ENCODE data around the gene WDR27. TPM values are rescaled to one million over a fixed set of nuclear protein-coding genes. Genes with fewer than 3 reads are reported as not detected.

The WDR27 gene
- total RNA-seq, 2 experiments from 2014 or later: 77.2 to 108 TPM

- peaks cover 3% of the 10 kb centered on the region for H3K36me3 ChIP-seq (ENCODE audit: insufficient read depth, low read length)
- no peak overlapping the region for H2AFZ ChIP-seq (ENCODE audit: low read length)
- CTCF ChIA-PET (ENCODE audit: unreplicated experiment): no interaction called here
- no peaks in the 10 kb centered on the region for H3K4me1 ChIP-seq (ENCODE audit: insufficient read depth, low read length, poor library complexity, severe bottlenecking)
- no peak for TF ChIP-seq CTCF (conservative IDR thresholded peaks at IDR 0.05; ENCODE audit: low read length)
- no peak for TF ChIP-seq EZH2phosphoT487 (IDR thresholded peaks at IDR 0.05; ENCODE audit: borderline replicate concordance, low read depth, low read length)
- H3K27ac ChIP-seq (ENCODE audit: low read depth, low read length, poor library complexity, severe bottlenecking): no peak overlapping the region
- no peak for DNase-seq (ENCODE audit: low spot score)
- no peak overlapping the region for H3K4me3 ChIP-seq (ENCODE audit: low read depth, low read length, poor library complexity, severe bottlenecking)
- H3K9me3 ChIP-seq (ENCODE audit: low read length): no peaks in the 10 kb centered on the region
- no peaks in the 10 kb centered on the region for H3K9me2 ChIP-seq (ENCODE audit: insufficient read depth, low read length)
- no peaks in the 10 kb centered on the region for H3K79me2 ChIP-seq (ENCODE audit: insufficient read depth, low read depth, low read length)
- no TSS peak for BruUV-seq (replicated peaks)
- intact Hi-C loops (cut with micrococcal nuclease; ENCODE audit: unreplicated experiment): no loop called here
- POLR2A ChIA-PET: interaction anchor here (0.6 kb wide), 1 partner anchor 31 kb away, joined by 3 read pairs; no protein-coding TSS in a partner anchor
- no peaks in the 10 kb centered on the region for H4K20me1 ChIP-seq (ENCODE audit: insufficient read depth, low read length)
- no peak overlapping the region for H3K4me2 ChIP-seq (ENCODE audit: low read length)
These were observed 60.8 kb downstream of the WDR27 start for GRCh38 chr6:169640983-169641382.

- Histone ChIP-seq H3K9me3 (ENCODE audit: low read length) (no peaks in the 10 kb centered on the region), H3K4me1 (ENCODE audit: insufficient read depth, low read length, poor library complexity, severe bottlenecking) (no peaks in the 10 kb centered on the region), H4K20me1 (ENCODE audit: insufficient read depth, low read length) (no peaks in the 10 kb centered on the region), H3K4me2 (ENCODE audit: low read length) (no peak overlapping the region), H3K36me3 (ENCODE audit: insufficient read depth, low read length) (peaks cover 3% of the 10 kb centered on the region), H3K4me3 (ENCODE audit: low read depth, low read length, poor library complexity, severe bottlenecking) (no peak overlapping the region), H3K79me2 (ENCODE audit: insufficient read depth, low read depth, low read length) (no peaks in the 10 kb centered on the region), H3K9me2 (ENCODE audit: insufficient read depth, low read length) (no peaks in the 10 kb centered on the region), H3K27ac (ENCODE audit: low read depth, low read length, poor library complexity, severe bottlenecking) (no peak overlapping the region), H2AFZ (ENCODE audit: low read length) (no peak overlapping the region)
- DNase-seq (ENCODE audit: low spot score): no peak
- no TSS peak for BruUV-seq (replicated peaks)
- ChIA-PET POLR2A (interaction anchor here (0.6 kb wide), 1 partner anchor 32 kb away, joined by 3 read pairs; no protein-coding TSS in a partner anchor), CTCF (ENCODE audit: unreplicated experiment) (no interaction called here)
- TF ChIP-seq CTCF (conservative IDR thresholded peaks at IDR 0.05; ENCODE audit: low read length) (no peak), EZH2phosphoT487 (IDR thresholded peaks at IDR 0.05; ENCODE audit: borderline replicate concordance, low read depth, low read length) (no peak)
- intact Hi-C loops (cut with micrococcal nuclease; ENCODE audit: unreplicated experiment): no loop called here
These were observed 61.4 kb downstream of the WDR27 start for GRCh38 chr6:169640351-169640852.

GRCh38 chr6:169639653-169640278 lies 62.1 kb downstream of the WDR27 start:
- Histone ChIP-seq H3K79me2 (ENCODE audit: insufficient read depth, low read depth, low read length) (no peaks in the 10 kb centered on the region), H3K36me3 (ENCODE audit: insufficient read depth, low read length) (peaks cover 3% of the 10 kb centered on the region; the same call in 1 of the 2 replicates), H3K4me1 (ENCODE audit: insufficient read depth, low read length, poor library complexity, severe bottlenecking) (no peaks in the 10 kb centered on the region), H3K4me2 (ENCODE audit: low read length) (no peak overlapping the region), H2AFZ (ENCODE audit: low read length) (no peak overlapping the region), H3K27ac (ENCODE audit: low read depth, low read length, poor library complexity, severe bottlenecking) (no peak overlapping the region), H4K20me1 (ENCODE audit: insufficient read depth, low read length) (no peaks in the 10 kb centered on the region), H3K9me3 (ENCODE audit: low read length) (no peaks in the 10 kb centered on the region), H3K4me3 (ENCODE audit: low read depth, low read length, poor library complexity, severe bottlenecking) (no peak overlapping the region), H3K9me2 (ENCODE audit: insufficient read depth, low read length) (no peaks in the 10 kb centered on the region)
- intact Hi-C loops (cut with micrococcal nuclease; ENCODE audit: unreplicated experiment): no loop called here
- ChIA-PET CTCF (ENCODE audit: unreplicated experiment) (no interaction called here), POLR2A (no interaction called here)
- peak; percentile 5 for DNase-seq (ENCODE audit: low spot score)
- TF ChIP-seq EZH2phosphoT487 (IDR thresholded peaks at IDR 0.05; ENCODE audit: borderline replicate concordance, low read depth, low read length) (no peak), CTCF (conservative IDR thresholded peaks at IDR 0.05; ENCODE audit: low read length) (no peak)
- no TSS peak for BruUV-seq (replicated peaks)
